ENCODE measurements around the gene IMMP2L.

- TF ChIP-seq CTCF (IDR thresholded peaks at IDR 0.05): no peak
- TF ChIP-seq EZH2 (IDR thresholded peaks at IDR 0.05): no peak
These were observed 701.1 kb downstream of the IMMP2L start for GRCh38 chr7:110861163-110861562.
